Midbrain (tissue), 1 donor: Measurements from ENCODE around the gene SLC10A3.

Experiments used
- DNase-seq: peaks from one replicate; lab custom pipeline; 2025; lab: John Stamatoyannopoulos, UW

The SLC10A3 gene

DNA sequence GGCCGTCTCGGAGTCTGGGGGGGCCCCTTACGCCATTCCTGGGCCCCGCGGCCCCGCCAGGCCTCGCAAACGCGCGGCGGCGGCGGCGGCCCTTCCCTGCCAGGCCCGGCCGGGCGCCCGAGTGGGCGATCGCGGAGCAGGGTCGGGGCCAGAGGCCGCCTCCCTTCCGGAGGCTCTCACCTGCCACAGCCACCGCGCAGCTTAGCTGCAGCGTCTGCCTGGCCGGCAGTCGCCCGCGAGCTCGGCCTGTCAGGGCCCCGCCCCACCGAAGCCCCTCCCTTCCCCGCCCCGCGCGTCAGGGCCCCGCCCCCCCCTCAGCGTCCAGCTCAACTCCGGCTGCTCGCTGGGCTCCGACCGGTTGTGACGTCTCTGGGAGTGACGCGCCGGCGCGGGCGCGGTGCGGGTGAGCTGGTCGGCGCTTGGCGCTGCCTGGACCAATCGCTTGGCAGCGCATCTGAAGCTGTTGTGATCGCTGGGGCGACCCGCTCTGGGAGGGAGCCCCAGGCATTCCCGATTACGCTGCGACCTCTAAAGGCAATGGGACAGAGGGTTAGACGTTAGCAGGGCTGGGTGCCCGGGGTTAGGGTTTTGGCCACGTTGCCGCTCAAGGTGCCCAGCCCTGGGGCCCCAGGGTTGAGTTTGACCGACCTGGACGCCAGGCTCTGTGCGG, at the start of gene SLC10A3:
Gene SLC10A3 (minus strand): TSS at position 216 of the 670 bp plus-strand sequence. CDS start 1,689 bp downstream, outside the sequence.
- DNase-seq: peak; percentile 92

DNA sequence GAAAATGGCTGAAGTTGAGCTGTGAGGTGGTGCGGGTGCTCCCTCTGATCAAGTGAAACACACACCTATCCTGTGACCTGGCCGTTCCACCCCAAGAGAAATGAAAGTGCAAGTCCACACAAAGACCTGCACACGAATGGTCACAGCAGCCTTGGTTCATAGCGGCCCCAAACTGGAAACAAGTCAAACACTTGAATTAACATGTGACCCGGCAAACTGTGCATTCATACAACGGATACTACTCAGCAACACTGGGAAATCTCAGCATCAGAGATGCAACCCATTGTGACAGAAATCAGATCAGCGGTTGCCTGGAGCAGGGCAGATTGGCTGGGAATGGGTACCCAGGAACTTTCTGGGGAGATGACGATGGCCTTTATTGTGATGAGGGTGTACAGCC, 48.6 kb upstream of the SLC10A3 start:
- DNase-seq: no peak

DNA sequence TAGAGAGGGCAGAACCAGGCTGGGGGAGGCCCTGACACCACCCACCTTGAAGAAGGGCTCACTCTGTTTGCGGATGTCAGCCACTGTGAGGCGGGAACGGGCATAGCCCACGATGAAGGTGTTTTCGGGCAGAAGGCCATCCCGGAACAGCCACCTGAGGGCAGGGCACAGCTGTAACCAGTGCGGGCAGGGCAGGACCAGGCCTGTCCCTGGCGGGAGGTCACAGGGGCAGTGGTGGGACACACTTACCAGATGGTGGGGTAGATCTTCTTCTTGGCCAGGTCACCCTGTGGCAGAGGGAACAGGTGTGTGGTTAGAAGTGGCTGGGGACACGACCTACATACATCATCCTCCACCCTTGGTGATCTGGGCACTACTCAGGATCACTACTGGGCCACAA, 45.5 kb upstream of the SLC10A3 start:
- DNase-seq: no peak

DNA sequence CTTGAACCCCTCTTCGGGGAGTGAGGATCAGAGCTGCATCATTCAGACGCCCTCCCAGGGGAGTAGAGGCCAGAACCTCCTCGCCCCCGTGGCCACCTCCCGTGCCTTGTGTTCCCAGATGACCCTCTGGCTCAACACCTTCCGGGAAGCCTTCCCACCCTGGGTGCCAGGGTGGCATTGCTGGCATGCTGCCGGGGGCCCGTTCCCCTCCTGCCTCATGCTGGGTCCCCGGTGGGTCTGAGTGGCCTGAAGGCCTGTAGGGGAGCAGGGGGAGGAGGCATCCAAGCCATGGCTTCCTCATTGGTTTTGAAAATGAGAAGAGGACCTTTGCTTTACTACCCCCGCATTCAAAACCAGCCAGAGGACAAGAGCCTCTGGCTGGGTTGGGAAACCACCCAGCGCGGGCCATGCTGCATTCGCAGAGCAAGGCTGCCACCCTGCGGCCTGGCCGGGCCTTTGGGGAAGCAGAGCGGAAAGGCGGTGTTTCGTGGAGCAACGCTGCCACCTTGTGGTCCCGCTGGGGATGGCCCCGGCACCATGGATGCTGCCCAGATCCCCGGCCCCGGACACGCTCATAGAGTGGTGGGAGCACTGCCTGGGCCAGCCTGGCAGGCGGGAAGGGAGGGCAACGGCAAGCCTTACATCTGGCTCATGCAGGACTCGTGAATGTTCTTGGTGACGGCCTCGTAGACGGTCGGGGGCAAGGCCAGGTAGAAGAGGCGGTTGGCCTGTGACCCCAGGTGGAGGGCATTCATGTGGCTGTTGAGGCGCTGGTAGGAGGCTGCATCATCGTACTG, 44.3 kb upstream of the SLC10A3 start:
- DNase-seq: peak; percentile 89

DNA sequence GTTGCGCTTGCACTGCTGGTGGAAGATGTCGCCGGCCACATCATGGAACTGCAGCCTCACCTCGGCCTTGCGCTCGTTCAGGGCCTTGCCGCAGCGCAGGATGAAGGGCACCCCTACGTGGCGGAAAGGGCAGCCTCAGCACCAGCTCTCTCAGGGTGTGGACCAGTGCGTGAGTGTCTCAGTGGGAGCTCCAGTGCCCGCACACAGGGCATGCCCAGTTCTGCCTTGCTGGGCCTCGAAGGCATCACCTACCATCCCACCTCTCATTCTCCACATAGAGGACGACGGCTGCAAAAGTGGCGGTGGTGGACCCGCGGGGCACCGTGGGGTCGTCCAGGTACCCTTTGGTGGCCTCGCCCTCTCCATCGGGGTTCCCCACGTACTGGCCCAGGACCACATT, 42.3 kb upstream of the SLC10A3 start:
- DNase-seq: no peak

DNA sequence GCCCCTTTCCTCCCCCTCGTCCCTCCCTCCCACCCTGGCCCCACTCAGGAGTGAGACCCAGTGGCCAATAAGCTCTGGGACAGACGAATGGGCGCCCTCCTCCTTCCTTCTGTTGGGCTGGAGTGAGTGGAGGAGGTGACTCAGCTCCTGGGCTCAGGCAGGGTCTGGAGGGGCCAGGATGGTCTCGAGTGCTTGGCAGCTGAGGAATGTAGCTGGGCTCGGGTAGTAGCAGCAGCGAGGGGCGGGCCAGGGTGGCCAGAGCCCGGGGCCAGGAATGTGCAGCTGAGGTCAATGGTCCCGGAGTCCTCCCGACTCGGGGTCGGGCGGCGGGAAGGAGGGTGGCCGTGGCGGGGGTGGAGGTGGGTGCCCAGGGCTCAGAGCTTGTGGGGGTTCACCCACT, 41.2 kb upstream of the SLC10A3 start:
- no peak for DNase-seq

GRCh38 chrX:154530286-154530685, 39.9 kb upstream of the SLC10A3 start:
- no peak for DNase-seq

GRCh38 chrX:154529206-154529612, 38.8 kb upstream of the SLC10A3 start:
- DNase-seq: no peak

GRCh38 chrX:154526901-154527675, 36.7 kb upstream of the SLC10A3 start:
- DNase-seq: peak; percentile 65

- no peak for DNase-seq
Measured at GRCh38 chrX:154525606-154526490, 35.4 kb upstream of the SLC10A3 start.

DNA sequence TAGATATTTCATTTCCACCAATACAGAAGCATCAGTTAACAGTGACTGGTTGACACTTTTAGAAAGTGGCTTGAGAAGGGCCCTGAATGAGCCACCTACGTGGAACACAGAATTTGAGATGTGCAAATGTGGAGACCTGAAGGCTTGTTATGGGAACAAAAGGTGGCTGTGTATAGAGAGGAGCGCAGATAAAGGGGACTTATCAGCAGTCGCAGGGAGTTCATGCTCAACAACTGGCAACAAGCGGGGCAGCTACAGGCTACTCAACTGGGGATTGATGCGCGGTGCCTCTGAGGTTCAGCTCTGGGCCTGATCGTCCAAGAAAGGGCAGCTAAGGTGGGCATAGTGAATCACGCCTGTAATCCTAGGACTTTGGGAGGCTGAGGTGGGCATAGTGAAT, 29.0 kb upstream of the SLC10A3 start:
- no peak for DNase-seq

GRCh38 chrX:154517101-154517781, 26.8 kb upstream of the SLC10A3 start:
- no peak for DNase-seq

GRCh38 chrX:154516656-154517100, 26.2 kb upstream of the SLC10A3 start:
- DNase-seq: peak; percentile 33

GRCh38 chrX:154515966-154516655, 25.7 kb upstream of the SLC10A3 start, which contains the start of gene FAM3A:
Gene FAM3A, minus strand, starts transcription at chrX:154516232. Its CDS starts 460 bp downstream, at chrX:154515772.
- DNase-seq: peak; percentile 89

DNA sequence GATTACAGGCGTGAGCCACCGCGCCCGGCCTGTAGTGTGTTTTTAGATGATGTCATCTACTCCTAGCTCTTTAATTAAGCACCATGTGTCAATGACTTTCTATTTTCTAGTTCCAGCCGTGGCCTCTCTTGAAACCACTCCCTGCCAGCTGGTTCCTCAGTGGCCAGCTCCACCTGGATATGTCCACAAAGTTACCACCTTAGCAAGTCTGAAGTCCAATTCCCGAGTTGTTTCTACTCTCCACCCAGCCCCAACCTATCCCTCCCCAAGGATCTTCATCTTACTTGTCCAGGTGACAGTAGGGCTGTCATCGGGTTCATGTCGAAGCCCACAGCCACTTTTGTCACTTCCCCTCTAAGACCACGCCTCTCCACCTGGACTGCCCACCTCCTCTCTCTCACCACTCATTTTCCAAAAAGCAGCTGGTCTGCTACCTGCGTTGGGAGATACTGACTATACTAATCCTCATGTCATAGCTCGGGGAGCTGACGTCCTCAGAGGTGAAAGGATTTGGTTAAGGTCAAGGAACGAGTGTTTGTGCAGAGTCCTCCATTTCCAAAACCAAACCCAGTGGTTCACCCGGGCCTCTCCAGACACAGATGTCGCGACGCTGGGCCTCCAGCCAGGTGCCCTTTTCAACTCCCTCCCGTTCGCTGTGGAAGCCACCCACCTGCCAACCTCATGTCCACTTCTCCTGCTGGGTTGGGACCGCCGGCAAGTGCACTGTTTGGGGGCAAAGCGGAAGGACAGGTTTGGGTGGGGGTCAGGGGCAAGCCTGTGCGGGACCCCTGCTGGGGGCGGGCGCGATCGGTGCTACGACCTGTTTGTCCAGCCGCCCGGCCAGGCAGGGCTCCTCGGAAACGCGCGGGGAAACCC, 24.9 kb upstream of the SLC10A3 start:
- DNase-seq: no peak

GRCh38 chrX:154513716-154514115, 23.3 kb upstream of the SLC10A3 start:
- no peak for DNase-seq

DNA sequence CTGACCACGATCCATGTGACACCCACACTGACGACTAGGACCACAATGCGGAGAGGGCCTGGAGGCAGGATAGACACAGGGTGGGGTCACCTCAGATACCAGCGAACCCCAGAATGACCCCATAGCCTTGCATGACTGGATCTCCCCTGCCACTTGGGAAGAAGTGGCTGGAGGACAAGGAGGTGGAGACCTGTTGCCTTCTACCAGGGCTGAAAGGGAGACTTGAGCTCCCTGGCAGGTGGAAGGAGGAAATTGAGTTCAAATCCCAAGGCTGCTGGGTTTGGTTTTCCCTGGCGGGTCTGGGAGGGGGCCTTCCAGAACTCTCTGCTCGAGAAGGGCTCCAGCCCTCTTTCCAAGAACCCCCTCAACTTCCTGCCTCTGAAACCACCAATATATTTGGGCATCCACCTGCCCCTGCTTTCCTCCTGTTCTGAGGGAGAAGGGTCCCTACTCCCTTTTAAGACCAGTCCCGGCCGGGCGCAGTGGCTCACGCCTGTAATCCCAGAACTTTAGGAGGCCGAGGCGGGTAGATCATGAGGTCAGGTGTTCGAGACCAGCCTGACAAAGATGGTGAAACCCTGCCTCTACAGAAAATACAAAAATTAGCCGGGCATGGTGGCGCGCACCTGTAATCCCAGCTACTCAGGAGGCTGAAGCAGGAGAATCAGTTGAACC, 22.6 kb upstream of the SLC10A3 start:
- DNase-seq: no peak

DNA sequence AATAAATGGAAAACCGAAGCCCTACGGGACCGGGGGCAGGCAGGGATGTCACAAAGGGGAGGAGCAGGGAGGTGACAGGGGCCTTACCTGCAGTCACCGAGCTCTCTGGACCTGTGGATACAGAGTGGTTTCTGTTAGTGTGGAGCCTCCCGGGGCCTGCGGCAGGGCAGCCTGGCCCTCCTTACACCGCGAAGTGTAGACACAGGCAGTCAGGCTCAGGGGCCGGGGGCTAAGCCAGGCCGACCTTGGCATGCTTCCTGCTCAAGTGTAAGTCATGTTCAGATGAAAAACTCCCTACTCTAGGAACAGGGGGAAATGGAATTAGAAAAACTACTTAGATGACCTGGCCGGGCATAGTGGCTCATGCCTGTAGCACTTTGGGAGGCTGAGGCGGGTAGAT, 21.3 kb upstream of the SLC10A3 start:
- no peak for DNase-seq

DNA sequence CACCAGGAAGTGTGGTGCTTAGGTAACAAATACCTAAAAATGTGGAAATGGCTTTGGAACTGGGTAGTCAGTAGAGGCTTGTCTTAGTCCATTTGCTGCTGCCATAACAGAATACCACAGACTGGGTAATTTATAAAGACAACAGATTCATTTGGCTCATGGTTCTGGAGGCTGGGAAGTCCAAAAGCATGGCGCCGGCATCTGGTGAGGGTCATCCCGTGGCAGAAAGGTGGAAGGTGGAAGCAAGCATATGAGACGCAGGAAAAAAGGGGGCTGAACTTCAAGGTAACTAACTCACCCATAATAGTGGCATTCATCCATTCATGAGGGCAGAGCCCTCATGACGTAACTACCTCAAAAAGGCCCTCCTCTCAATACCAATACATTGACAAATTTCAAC, 19.0 kb upstream of the SLC10A3 start:
- DNase-seq: no peak
